ENCODE measurements around the gene HLTF. TPM values are rescaled to one million over a fixed set of nuclear protein-coding genes. Genes with fewer than 3 reads are reported as not detected.

HLTF gene
- total RNA-seq, 6 experiments from 2014 or later: 10.5 to 14.6 (median 12.3) TPM

- Histone ChIP-seq H3K4me3 (no peak overlapping the region), H3K9me3 (no peaks in the 10 kb centered on the region), H3K27ac (no peak overlapping the region), H3K27me3 (no peaks in the 10 kb centered on the region), H3K4me1 (no peaks in the 10 kb centered on the region), H3K36me3 (peaks cover 0 to 16% (median 0%) of the 10 kb centered on the region in 4 donors)
- 93% methylated on average over 2 of the region's 2 CpGs for WGBS (ENCODE audit: insufficient coverage, low coverage, low lambda C conversion rate, missing lambda C conversion rate)
- no peak for TF ChIP-seq CTCF (IDR thresholded peaks at IDR 0.05)
- TF ChIP-seq POLR2A (IDR thresholded peaks at IDR 0.05): no peak
- DNase-seq (no peak), ATAC-seq (no peak)
- intact Hi-C loops (cut with DNase I): no loop called here
Measured at GRCh38 chr3:149031096-149031495, 55.2 kb downstream of the HLTF start.

GRCh38 chr3:149026718-149027117 is 59.6 kb downstream of the HLTF start:
- no peak overlapping the region for H3K27ac ChIP-seq
- TF ChIP-seq CTCF (IDR thresholded peaks at IDR 0.05): no peak
- no peak for TF ChIP-seq POLR2A (IDR thresholded peaks at IDR 0.05)
- no peaks in the 10 kb centered on the region for H3K9me3 ChIP-seq
- no peaks in the 10 kb centered on the region for H3K27me3 ChIP-seq
- intact Hi-C loops (cut with DNase I): no loop called here
- H3K36me3 ChIP-seq: peaks cover 0 to 25% (median 6%) of the 10 kb centered on the region in 4 donors
- no peak overlapping the region for H3K4me3 ChIP-seq
- no peaks in the 10 kb centered on the region for H3K4me1 ChIP-seq
- DNase-seq (no peak), ATAC-seq (no peak)
- WGBS (ENCODE audit: insufficient coverage, low coverage, low lambda C conversion rate, missing lambda C conversion rate): 73% methylated on average over 4 of the region's 4 CpGs

- intact Hi-C loops (cut with DNase I): no loop called here
- Histone ChIP-seq H3K27me3 (no peaks in the 10 kb centered on the region), H3K4me1 (no peaks in the 10 kb centered on the region), H3K9me3 (no peaks in the 10 kb centered on the region), H3K4me3 (no peak overlapping the region), H3K27ac (no peak overlapping the region), H3K36me3 (peaks cover 0 to 31% (median 6%) of the 10 kb centered on the region in 4 donors)
- WGBS (ENCODE audit: insufficient coverage, low coverage, low lambda C conversion rate, missing lambda C conversion rate): 88% methylated on average over 3 of the region's 3 CpGs
- DNase-seq: no peak
- TF ChIP-seq CTCF (IDR thresholded peaks at IDR 0.05) (no peak), POLR2A (IDR thresholded peaks at IDR 0.05) (no peak)
- ATAC-seq: no peak
Measured at GRCh38 chr3:149023951-149024350, 62.4 kb downstream of the HLTF start.

- intact Hi-C loops (cut with DNase I): no loop called here
- Histone ChIP-seq H3K27me3 (no peaks in the 10 kb centered on the region), H3K4me1 (no peaks in the 10 kb centered on the region), H3K9me3 (no peaks in the 10 kb centered on the region), H3K27ac (no peak overlapping the region), H3K4me3 (no peak overlapping the region), H3K36me3 (peaks cover 0 to 17% (median 6%) of the 10 kb centered on the region in 4 donors)
- WGBS (ENCODE audit: insufficient coverage, low coverage, low lambda C conversion rate, missing lambda C conversion rate): 39% methylated on average over 1 of the region's 1 CpG
- TF ChIP-seq POLR2A (IDR thresholded peaks at IDR 0.05) (no peak), CTCF (IDR thresholded peaks at IDR 0.05) (no peak)
- ATAC-seq (no peak), DNase-seq (no peak)
Measured at GRCh38 chr3:149021830-149022229, 64.5 kb downstream of the HLTF start.

GRCh38 chr3:149020839-149021252 is 65.5 kb downstream of the HLTF start:
- ATAC-seq (no peak), DNase-seq (no peak)
- Histone ChIP-seq H3K4me3 (no peak overlapping the region), H3K9me3 (no peaks in the 10 kb centered on the region), H3K4me1 (no peaks in the 10 kb centered on the region), H3K27ac (no peak overlapping the region), H3K27me3 (no peaks in the 10 kb centered on the region), H3K36me3 (peaks cover 0 to 15% (median 6%) of the 10 kb centered on the region in 4 donors)
- TF ChIP-seq POLR2A (IDR thresholded peaks at IDR 0.05): no peak
- no peak for TF ChIP-seq CTCF (IDR thresholded peaks at IDR 0.05)
- intact Hi-C loops (cut with DNase I): no loop called here
- 88% methylated on average over 4 of the region's 4 CpGs for WGBS (ENCODE audit: insufficient coverage, low coverage, low lambda C conversion rate, missing lambda C conversion rate)

Data from right lobe of liver (tissue), 6 donors.